ENCODE results near the gene CHAF1B. TPM values are rescaled to one million over a fixed set of nuclear protein-coding genes. Genes with fewer than 3 reads are reported as not detected.
"Not testable (repeated sequence)": the region's sequence is repeated elsewhere in the genome, so short reads cannot be mapped to it uniquely, and the experiment has no call there.

The CHAF1B gene
- total and polyA plus RNA-seq, 8 donors = 4.1 to 11.6 (median 9.4) TPM

- H3K36me3 ChIP-seq = peaks cover 0 to 51% of the 10 kb centered on the region in 2 donors
- intact Hi-C loops (cut with DNase I) = no loop called here
- no peak for TF ChIP-seq CTCF (IDR thresholded peaks at IDR 0.05)
Measured at GRCh38 chr21:36395353-36396111, 10.3 kb downstream of the CHAF1B start.

GRCh38 chr21:36396325-36396724, 11.1 kb downstream of the CHAF1B start:
- H3K4me1 ChIP-seq = no peaks in the 10 kb centered on the region
- no peak overlapping the region for H3K4me3 ChIP-seq
- no peak for DNase-seq
- H3K9me3 ChIP-seq = no peaks in the 10 kb centered on the region
- intact Hi-C loops (cut with DNase I) = no loop called here
- no peak for ATAC-seq
- H3K36me3 ChIP-seq = peaks cover 0 to 55% of the 10 kb centered on the region in 2 donors
- H3K27me3 ChIP-seq = no peaks in the 10 kb centered on the region
- H3K27ac ChIP-seq = no peak overlapping the region
- no peak for TF ChIP-seq CTCF (IDR thresholded peaks at IDR 0.05)

More at GRCh38 chr21:36395353-36396111, 10.3 kb downstream of the CHAF1B start:
- Histone ChIP-seq H3K4me3 (no peak overlapping the region), H3K9me3 (no peaks in the 10 kb centered on the region), H3K4me1 (no peaks in the 10 kb centered on the region), H3K27me3 (no peaks in the 10 kb centered on the region), H3K27ac (no peak overlapping the region)
- ATAC-seq = peak; percentile 67
- no peak for DNase-seq

- H3K4me3 ChIP-seq = no peak overlapping the region
- intact Hi-C loops (cut with DNase I) = no loop called here
- DNase-seq (no peak), ATAC-seq (no peak)
- H3K9me3 ChIP-seq = no peaks in the 10 kb centered on the region
- no peak overlapping the region for H3K27ac ChIP-seq
- no peaks in the 10 kb centered on the region for H3K27me3 ChIP-seq
- H3K4me1 ChIP-seq = no peaks in the 10 kb centered on the region
- peaks cover 0 to 58% of the 10 kb centered on the region in 2 donors for H3K36me3 ChIP-seq
- no peak for TF ChIP-seq CTCF (IDR thresholded peaks at IDR 0.05)
Measured at GRCh38 chr21:36396971-36397370, 11.8 kb downstream of the CHAF1B start.

- Histone ChIP-seq H3K4me3 (no peak overlapping the region), H3K27me3 (no peaks in the 10 kb centered on the region), H3K27ac (no peak overlapping the region), H3K4me1 (no peaks in the 10 kb centered on the region), H3K9me3 (no peaks in the 10 kb centered on the region), H3K36me3 (peaks cover 0 to 64% of the 10 kb centered on the region in 2 donors)
- TF ChIP-seq CTCF (IDR thresholded peaks at IDR 0.05) = no peak
- intact Hi-C loops (cut with DNase I) = no loop called here
- ATAC-seq = no peak
- DNase-seq = no peak
Measured at GRCh38 chr21:36397606-36398005, 12.4 kb downstream of the CHAF1B start.

- H3K4me1 ChIP-seq; ATAC-seq; H3K9me3 ChIP-seq; DNase-seq; H3K4me3 ChIP-seq; intact Hi-C loops (cut with DNase I); H3K27me3 ChIP-seq; H3K27ac ChIP-seq: not testable (repeated sequence)
- H3K36me3 ChIP-seq = peaks cover 0 to 59% of the 10 kb centered on the region in 2 donors
Measured at GRCh38 chr21:36399736-36400135, 14.5 kb downstream of the CHAF1B start.
